OCI-LY1 (cell line): ENCODE results near the gene ELMOD1.

ENCODE experiments used
- EZH2 ChIP-seq: fragments of 200-600 bp; sonication (generic), shearing (Covaris generic); IDR thresholded peaks from 2 replicates; pipeline ENCODE4 v1.8.0; 2017; ENCODE audit warnings: borderline replicate concordance, mixed run types, mild to moderate bottlenecking, antibody characterized with exemption, low read length, moderate library complexity, mixed read lengths
- TF ChIP-seq, protein P1 (sequence below): fragments of 200-600 bp; sonication (generic), shearing (Covaris generic); IDR thresholded peaks from 2 replicates; pipeline ENCODE4 v1.5.1; 2017; ENCODE audit warnings: mild to moderate bottlenecking, antibody characterized with exemption, low read length, moderate library complexity, mixed read lengths

GRCh38 chr11:107605061-107606006 is 14.4 kb downstream of the ELMOD1 start:
- TF ChIP-seq, protein P1, sequence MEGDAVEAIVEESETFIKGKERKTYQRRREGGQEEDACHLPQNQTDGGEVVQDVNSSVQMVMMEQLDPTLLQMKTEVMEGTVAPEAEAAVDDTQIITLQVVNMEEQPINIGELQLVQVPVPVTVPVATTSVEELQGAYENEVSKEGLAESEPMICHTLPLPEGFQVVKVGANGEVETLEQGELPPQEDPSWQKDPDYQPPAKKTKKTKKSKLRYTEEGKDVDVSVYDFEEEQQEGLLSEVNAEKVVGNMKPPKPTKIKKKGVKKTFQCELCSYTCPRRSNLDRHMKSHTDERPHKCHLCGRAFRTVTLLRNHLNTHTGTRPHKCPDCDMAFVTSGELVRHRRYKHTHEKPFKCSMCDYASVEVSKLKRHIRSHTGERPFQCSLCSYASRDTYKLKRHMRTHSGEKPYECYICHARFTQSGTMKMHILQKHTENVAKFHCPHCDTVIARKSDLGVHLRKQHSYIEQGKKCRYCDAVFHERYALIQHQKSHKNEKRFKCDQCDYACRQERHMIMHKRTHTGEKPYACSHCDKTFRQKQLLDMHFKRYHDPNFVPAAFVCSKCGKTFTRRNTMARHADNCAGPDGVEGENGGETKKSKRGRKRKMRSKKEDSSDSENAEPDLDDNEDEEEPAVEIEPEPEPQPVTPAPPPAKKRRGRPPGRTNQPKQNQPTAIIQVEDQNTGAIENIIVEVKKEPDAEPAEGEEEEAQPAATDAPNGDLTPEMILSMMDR: no peak
- TF ChIP-seq EZH2: no peak
